Epithelial cell of proximal tubule (primary cell): ENCODE results near the gene UBE2Z. TPM values are rescaled to one million over a fixed set of nuclear protein-coding genes. Genes with fewer than 3 reads are reported as not detected.

ENCODE experiments used
- DNase-seq: peaks from one replicate; pipeline ENCODE4 v3.0.0-alpha.2; 2011; ENCODE audit warnings: low read depth
- H3K4me3 ChIP-seq: 2 replicates; pipeline ENCODE4 v1.5.1; 2011; ENCODE audit warnings: low read depth, mild to moderate bottlenecking, low read length
- total RNA-seq: library from RNA; depleted of rRNA; stranded (reverse); fragments of >200 nt; gene quantifications from 2 replicates; pipeline ENCODE4 v1.2.3, GENCODE V29; 2015
- TF ChIP-seq, protein P1 (sequence below): conservative IDR thresholded peaks from 2 replicates; pipeline ENCODE4 v1.5.1; 2012; ENCODE audit warnings: low read depth, mild to moderate bottlenecking, low read length

UBE2Z gene
- total RNA-seq, 1 donor from 2014 or later, result 78.9 TPM

- no peak overlapping the region for H3K4me3 ChIP-seq
- no peak for DNase-seq
- TF ChIP-seq, protein P1, sequence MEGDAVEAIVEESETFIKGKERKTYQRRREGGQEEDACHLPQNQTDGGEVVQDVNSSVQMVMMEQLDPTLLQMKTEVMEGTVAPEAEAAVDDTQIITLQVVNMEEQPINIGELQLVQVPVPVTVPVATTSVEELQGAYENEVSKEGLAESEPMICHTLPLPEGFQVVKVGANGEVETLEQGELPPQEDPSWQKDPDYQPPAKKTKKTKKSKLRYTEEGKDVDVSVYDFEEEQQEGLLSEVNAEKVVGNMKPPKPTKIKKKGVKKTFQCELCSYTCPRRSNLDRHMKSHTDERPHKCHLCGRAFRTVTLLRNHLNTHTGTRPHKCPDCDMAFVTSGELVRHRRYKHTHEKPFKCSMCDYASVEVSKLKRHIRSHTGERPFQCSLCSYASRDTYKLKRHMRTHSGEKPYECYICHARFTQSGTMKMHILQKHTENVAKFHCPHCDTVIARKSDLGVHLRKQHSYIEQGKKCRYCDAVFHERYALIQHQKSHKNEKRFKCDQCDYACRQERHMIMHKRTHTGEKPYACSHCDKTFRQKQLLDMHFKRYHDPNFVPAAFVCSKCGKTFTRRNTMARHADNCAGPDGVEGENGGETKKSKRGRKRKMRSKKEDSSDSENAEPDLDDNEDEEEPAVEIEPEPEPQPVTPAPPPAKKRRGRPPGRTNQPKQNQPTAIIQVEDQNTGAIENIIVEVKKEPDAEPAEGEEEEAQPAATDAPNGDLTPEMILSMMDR, result no peak
These were observed 52.8 kb downstream of the UBE2Z start for GRCh38 chr17:48960834-48961515.

DNA sequence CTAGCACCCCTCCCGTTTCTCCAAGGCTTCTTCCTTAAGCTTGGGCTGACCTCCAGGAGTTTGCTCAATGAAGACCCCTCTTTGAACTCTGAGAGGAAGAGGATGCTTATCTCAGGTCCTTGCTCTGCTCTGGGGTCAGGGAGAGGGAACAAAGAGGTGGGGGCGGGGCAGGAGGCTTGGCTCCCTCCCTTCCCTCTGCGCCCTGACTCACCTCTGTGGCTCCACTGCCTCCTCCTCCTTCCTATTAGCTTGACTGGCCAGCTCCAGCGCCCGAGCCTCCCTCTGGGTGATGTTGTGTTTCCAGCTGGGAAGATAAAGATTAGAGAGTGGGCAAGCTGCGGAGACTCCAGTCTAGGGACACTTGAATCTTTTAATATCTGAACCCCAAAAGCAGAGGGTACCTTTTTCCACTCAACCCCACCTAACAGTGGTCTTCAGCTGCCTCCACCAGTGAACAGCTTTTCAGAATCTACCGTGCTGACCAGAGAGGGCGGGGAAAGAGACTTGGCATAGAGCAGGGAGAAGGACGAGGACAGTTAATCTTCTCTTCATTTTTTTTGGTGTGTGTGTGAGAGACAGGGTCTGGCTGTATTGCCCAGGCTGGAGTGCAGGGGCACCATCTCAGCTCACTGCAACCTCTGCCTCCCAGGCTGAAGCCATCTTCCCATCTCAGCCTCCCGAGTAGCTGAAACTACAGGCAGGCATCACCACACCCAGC, 53.5 kb downstream of the UBE2Z start:
- DNase-seq, result no peak
- TF ChIP-seq, protein P1, result no peak
- no peak overlapping the region for H3K4me3 ChIP-seq

DNA sequence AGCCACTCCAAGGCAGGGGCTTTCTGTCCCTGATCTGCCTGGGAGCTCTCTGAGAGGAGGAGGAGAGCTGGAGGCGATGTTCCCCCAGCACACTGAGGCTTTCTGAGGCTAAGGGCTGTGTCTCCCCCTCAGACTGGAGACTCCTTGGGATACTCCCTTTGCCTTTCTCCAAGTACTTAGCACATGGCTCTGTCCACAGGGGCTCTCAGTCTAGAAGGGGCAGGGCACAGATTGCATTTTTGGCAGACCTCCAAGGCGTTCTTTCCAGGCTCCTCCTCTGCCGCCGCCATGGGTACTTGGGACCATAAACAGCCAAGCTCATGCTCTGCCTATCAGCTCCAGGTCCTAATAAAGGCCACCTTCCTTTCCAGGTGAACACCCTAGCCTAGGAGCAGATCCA, 62.0 kb downstream of the UBE2Z start:
- DNase-seq, result no peak
- TF ChIP-seq, protein P1, result no peak
- no peak overlapping the region for H3K4me3 ChIP-seq

DNA sequence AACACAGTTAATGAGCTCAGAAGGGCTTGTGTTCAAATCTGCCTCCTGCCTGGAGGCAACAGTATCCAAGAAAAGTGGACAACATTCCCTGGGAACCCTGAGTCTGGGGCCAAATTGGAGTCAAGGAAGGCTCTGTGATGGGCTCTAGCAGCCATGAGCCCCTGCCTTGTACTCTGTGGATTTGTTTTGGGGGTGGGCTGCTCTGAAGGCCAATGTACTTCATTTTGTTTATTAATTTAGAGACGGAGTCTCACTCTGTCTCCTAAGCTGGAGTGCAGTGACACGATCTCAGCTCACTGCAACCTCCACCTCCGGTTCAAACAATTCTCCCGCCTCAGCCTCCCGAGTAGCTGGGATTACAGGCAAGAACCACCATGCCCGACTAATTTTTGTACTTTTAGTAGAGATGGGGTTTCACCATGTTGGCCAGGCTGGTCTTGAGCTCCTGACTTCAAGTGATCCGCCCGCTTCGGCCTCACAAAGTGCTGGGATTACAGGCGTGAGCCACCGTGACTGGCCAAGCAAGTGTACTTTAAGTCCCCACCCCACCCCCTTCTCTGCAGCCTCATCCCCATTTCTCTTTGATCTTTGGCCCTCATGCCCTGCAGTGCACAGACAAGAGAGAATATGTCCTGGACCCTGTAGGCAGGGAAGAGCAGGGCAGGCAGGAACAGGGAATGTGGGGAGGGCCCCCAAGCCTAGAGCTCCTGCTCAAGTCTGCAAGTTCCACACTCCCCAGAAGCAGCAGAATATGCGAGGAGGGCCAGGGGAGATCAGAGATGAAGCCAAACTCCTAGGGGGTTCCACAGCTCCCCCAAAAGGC, 62.9 kb downstream of the UBE2Z start:
- TF ChIP-seq, protein P1, result no peak
- no peak overlapping the region for H3K4me3 ChIP-seq
- DNase-seq, result no peak

- DNase-seq, result no peak
- TF ChIP-seq, protein P1, result no peak
- H3K4me3 ChIP-seq, result no peak overlapping the region
These were observed 64.5 kb downstream of the UBE2Z start for GRCh38 chr17:48972749-48973097.

DNA sequence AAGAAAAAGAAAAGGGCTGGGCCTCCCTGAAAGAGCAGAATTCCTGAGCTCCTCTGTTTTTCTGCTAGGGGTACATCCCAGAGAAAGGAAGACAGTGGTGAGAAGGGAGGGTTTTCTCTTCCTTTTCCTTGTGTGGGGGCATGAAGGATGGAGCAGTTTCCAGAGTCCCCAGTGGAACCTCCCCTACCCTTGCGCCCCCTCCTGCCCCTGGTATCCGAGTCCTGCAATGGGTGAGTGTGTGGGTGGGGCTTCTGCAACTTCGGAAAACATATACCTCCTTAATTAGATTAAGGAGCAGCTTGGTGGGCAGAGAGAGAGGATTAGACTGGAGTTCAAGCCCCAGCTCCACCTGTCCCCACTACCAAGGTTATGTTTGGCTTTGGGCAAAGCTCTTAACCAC, 65.6 kb downstream of the UBE2Z start:
- no peak overlapping the region for H3K4me3 ChIP-seq
- TF ChIP-seq, protein P1, result no peak
- DNase-seq, result no peak

Other genes with a start within 250 kb of the UBE2Z start
- not detected in 2 replicates for gene PRAC1, start 185.9 kb upstream of the UBE2Z start, total RNA-seq
- not detected in 2 replicates for gene PRAC2, start 185.2 kb upstream of the UBE2Z start, total RNA-seq
- gene HOXB13, start 179.7 kb upstream of the UBE2Z start, total RNA-seq, result not detected in 2 replicates
- gene TTLL6, start 91.2 kb upstream of the UBE2Z start, total RNA-seq, result 0.22 TPM in 1 of 2 replicates, not detected in the other
- gene CALCOCO2, start 77.4 kb upstream of the UBE2Z start, total RNA-seq, result 21.3 and 24.8 TPM in 2 replicates
- gene ATP5MC1, start 15.6 kb upstream of the UBE2Z start, total RNA-seq, result 142 and 205 TPM in 2 replicates
- gene SNF8, start 36.4 kb downstream of the UBE2Z start, total RNA-seq, result 110 and 143 TPM in 2 replicates
- not detected in 2 replicates for gene GIP, start 60.2 kb downstream of the UBE2Z start, total RNA-seq
- gene IGF2BP1, start 89.0 kb downstream of the UBE2Z start, total RNA-seq, result 9.0 and 15.7 TPM in 2 replicates
- gene B4GALNT2, start 224.4 kb downstream of the UBE2Z start, total RNA-seq, result 0.94 and 1.6 TPM in 2 replicates